Liver (tissue), 3 donors: ENCODE measurements around the gene SAP30.

Experiments used
- TF ChIP-seq, protein P1 (sequence below): fragments of 150-350 bp; IDR thresholded peaks from 2 replicates; pipeline ENCODE4 v1.5.1; 2017; ENCODE audit warnings: improper control_type of control experiment, low read depth, low read length; ENCODE audit not compliant: missing input control
- TF ChIP-seq, protein P2 (sequence below): IDR thresholded peaks from 2 replicates; pipeline ENCODE4 v1.6.1; 2016; ENCODE audit warnings: antibody characterized with exemption, mild to moderate bottlenecking
- TF ChIP-seq, protein P3 (sequence below): IDR thresholded peaks from 2 replicates; pipeline ENCODE4 v1.6.1; 2016; ENCODE audit warnings: antibody characterized with exemption
- donor health status: healthy.
- donor health status: healthy.

DNA sequence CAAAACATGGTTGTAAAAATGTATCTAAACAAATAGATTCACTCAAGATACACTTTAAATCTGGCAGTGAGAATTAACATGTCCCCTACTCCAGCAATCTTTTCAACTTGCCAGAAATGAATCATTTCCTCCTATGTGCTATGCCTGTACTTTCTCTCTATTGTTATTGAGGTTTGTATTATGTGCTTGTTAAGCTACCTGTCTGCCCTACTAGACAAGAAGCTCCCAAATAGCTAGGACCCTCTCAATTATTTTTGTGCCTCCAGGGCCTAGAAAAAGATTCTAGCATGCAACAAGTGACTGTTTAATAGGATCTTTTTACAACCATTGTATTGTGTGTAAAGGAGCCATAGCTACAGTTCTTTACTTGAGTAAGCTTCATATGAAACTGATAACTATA is 3.5 kb upstream of the SAP30 start:
- TF ChIP-seq, protein P1, sequence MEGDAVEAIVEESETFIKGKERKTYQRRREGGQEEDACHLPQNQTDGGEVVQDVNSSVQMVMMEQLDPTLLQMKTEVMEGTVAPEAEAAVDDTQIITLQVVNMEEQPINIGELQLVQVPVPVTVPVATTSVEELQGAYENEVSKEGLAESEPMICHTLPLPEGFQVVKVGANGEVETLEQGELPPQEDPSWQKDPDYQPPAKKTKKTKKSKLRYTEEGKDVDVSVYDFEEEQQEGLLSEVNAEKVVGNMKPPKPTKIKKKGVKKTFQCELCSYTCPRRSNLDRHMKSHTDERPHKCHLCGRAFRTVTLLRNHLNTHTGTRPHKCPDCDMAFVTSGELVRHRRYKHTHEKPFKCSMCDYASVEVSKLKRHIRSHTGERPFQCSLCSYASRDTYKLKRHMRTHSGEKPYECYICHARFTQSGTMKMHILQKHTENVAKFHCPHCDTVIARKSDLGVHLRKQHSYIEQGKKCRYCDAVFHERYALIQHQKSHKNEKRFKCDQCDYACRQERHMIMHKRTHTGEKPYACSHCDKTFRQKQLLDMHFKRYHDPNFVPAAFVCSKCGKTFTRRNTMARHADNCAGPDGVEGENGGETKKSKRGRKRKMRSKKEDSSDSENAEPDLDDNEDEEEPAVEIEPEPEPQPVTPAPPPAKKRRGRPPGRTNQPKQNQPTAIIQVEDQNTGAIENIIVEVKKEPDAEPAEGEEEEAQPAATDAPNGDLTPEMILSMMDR, result no peak
- TF ChIP-seq, protein P2, sequence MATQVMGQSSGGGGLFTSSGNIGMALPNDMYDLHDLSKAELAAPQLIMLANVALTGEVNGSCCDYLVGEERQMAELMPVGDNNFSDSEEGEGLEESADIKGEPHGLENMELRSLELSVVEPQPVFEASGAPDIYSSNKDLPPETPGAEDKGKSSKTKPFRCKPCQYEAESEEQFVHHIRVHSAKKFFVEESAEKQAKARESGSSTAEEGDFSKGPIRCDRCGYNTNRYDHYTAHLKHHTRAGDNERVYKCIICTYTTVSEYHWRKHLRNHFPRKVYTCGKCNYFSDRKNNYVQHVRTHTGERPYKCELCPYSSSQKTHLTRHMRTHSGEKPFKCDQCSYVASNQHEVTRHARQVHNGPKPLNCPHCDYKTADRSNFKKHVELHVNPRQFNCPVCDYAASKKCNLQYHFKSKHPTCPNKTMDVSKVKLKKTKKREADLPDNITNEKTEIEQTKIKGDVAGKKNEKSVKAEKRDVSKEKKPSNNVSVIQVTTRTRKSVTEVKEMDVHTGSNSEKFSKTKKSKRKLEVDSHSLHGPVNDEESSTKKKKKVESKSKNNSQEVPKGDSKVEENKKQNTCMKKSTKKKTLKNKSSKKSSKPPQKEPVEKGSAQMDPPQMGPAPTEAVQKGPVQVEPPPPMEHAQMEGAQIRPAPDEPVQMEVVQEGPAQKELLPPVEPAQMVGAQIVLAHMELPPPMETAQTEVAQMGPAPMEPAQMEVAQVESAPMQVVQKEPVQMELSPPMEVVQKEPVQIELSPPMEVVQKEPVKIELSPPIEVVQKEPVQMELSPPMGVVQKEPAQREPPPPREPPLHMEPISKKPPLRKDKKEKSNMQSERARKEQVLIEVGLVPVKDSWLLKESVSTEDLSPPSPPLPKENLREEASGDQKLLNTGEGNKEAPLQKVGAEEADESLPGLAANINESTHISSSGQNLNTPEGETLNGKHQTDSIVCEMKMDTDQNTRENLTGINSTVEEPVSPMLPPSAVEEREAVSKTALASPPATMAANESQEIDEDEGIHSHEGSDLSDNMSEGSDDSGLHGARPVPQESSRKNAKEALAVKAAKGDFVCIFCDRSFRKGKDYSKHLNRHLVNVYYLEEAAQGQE, result no peak
- TF ChIP-seq, protein P3, sequence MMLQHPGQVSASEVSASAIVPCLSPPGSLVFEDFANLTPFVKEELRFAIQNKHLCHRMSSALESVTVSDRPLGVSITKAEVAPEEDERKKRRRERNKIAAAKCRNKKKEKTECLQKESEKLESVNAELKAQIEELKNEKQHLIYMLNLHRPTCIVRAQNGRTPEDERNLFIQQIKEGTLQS, result no peak
